NCI-H82 treated with DMSO at 0.1 percent for 48 hours (cell line): ENCODE data around the gene INPP5A.
"Not testable (repeated sequence)": the region's sequence is repeated elsewhere in the genome, so short reads cannot be mapped to it uniquely, and the experiment has no call there.

Experiments used
- DNase-seq: peaks from one replicate; lab custom pipeline; 2025; ENCODE audit not compliant: unreplicated experiment; lab: John Stamatoyannopoulos, UW

The INPP5A gene

GRCh38 chr10:132562177-132562915 lies 24.8 kb downstream of the INPP5A start:
- no peak for DNase-seq

GRCh38 chr10:132562916-132563456 lies 25.4 kb downstream of the INPP5A start:
- no peak for DNase-seq

GRCh38 chr10:132563485-132564248 lies 26.1 kb downstream of the INPP5A start:
- no peak for DNase-seq

GRCh38 chr10:132564249-132564605 lies 26.6 kb downstream of the INPP5A start:
- DNase-seq = no peak

DNA sequence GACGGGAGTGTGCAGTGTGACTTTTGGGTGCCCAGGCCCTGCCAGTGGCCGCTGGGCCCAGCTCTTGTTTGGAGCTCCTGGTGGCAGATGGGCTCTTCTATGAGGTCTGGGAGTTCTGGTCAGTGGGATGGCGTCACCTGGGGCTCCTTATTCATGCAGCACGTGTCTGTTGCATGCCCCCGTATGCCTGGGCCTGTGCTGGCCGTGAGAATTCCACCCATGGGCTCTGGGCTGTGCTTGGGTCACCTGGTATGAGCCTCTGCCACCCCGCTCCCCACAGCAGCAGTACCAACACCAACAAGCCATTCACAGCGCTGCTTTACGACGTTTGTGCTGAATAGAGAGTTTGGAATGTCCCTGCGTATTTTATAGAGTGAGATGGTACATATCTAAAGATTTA lies 27.1 kb downstream of the INPP5A start:
- no peak for DNase-seq

DNA sequence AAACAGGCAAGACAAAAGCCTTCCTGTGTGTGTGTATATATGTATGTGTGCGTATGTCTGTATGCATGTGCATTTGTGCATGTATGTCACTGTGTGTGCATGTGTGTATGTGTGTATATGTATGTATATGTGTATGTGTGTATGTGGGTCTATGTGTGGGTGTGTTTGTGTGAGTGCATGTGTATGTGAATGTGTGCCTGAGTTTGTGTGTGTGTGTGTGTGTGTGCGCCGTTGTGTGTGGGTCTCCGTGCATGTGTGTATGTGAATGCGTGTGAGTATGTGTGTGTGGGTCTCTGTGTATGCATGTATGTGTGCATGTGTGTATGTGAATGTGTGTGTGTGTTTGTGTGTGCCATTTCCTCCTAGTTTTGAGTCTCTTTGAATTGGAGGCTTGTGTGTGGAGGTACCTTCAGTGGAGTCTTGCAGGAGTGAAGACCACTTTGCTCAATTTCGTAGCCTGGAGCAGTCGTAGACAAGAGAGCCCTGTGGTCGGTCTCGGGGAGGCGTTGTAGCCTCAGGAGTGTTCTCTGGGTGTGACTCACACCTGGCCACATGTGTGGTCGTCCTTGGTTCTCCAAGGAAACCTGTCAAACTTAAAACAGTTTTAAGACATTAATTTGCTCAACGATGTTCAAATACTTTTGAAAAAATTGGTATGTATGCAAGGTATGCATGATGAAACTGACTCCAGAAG lies 28.1 kb downstream of the INPP5A start:
- no peak for DNase-seq

- DNase-seq = no peak
These were observed 29.3 kb downstream of the INPP5A start for GRCh38 chr10:132566892-132567291.

DNA sequence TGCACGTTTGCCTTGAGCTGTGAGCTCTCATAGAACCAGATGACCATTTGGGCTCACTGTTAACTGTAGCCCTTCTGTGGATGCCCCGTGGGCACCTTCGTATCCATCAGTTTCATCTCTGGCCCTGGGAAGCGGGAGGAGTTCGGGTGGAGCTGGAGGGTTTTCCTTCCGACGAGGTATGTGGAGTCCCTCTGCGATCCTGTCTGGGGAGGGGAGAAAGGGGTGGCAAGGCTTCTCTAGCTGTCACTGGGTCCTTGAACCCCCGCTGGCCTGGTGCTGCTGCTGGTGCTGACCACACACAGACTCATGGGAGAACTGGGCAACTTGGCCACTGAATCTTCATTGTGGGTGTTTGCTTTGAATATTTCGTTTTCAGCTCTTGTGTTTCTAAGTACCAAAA lies 32.7 kb downstream of the INPP5A start:
- DNase-seq = no peak

DNA sequence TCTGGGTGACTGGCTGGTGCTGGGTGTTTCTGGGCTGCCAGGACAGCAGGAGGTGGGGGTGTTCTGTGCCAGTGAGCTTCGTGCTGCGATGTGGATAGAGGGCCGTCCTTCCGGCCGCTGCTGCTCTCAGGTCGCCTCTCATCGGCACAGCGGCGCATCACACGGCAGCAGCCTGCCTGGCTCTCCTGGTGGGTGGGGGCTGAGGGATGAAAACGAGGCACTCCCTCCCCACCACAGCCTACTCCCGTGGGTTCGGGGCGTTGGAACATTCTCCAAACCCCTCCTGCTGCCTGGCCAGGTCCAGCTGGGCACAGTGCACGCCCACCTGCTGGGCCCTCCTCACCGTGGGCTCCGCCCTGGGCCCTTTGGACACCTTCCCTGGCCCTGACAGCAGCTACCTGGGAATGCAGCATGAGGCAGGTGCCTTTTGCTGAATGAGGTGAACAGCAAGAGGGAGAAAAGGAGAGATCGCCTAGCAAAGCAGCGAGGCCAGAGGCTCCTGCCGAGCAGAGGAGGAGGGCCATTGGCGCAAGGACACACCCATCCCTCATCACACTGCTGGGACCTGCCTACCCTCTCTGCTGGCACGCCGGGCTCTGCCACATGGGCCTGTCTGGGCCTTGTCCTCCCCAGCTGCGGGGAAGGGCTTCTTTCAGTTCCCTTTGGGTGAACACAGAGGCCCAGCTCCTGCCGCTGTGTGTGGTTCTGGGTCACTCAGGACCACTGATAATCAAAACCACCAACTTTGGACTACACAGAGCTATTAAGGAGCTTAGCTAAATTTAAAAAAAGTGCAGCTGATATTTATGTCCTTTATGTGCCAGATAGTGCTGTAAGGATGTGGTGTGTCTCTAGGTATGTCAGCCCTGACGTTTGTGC lies 33.4 kb downstream of the INPP5A start:
- no peak for DNase-seq

GRCh38 chr10:132571650-132572544 lies 34.3 kb downstream of the INPP5A start:
- no peak for DNase-seq

GRCh38 chr10:132572545-132572937 lies 35.0 kb downstream of the INPP5A start:
- no peak for DNase-seq

- not testable (repeated sequence) for DNase-seq
These were observed 35.4 kb downstream of the INPP5A start for GRCh38 chr10:132572946-132573345.

DNA sequence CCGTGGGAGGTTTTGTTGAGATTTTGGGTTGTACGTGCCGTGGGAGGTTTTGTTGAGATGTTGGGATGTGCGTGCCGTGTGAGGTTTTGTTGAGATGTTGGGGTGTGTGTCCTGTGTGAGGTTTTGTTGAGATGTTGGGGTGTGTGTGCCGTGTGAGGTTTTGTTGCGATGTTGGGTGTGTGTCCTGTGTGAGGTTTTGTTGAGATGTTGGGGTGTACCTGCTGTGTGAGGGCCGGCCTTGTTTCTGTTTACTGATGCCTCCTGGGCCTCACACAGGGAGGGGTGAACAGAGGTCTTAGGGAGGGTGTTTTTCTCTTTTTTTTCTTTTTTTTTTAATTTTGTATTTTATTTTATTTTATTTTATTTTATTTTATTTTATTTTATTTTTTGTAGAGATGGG lies 36.7 kb downstream of the INPP5A start:
- no peak for DNase-seq

DNA sequence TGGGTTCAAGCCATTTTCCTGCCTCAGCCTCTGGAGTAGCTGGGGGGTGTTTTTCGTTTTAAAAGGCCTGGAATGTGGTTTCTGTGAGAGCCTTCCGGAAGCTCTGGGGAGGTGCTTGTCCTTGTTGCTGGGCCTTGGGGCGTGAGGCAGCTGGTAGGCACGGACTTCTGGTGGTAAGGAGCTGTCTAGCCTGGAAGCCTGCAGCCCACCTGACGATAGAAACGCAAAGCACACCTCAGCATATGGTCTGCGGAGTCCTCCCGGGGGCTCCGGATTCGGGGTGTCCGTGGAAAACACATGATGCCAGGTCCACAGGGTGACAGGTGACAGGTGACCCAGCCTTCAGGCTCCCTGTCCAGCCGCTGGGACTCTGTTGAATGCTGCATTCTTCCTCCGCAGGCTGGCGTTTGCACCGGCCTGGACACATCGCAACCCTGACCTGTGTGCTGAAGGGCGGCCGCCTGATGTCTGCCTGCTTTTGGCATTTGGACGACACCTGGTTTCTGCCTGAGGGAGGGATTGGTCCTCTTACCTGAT lies 37.3 kb downstream of the INPP5A start:
- no peak for DNase-seq

DNA sequence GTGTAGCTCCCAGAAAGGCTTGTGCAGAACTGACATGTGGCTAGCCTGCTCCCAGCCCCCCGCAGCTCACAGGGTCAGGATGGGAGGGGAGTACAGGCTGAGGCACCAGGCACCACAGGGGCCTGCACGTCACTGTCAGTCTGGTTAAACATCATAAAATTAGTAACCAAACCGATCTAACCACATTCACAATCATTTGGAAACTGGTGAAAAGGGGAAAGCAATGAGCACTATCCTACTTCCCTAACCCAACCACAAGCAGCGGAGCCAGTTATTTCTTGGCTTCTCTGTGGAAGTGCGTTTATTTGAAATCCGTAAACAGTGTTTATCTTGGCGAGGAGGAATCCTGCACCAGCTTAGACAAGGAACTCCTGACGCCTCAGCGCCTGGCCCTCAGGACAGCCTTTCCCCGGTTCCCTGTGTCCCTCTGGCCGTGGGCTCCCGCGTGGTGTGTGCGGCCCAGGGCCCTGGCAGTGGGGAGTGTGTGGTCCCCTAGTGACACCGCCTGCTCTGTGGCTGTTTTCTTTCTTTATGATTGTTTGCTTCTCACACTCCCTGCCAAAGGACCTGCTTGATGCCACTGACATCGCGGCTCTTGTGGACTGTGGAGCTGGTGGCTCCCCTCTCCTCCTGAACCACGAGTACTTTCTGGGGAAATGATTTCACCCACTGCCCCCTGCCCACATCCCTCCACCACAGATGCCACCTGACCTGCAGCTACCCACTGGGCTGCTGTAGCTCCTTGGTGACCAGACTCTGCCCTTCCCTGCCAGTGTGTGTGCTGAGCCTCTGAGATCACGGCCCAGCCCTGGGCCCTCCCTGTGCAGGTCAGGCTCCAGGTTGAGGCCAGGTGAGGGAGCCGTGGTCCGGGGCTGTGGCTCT lies 38.0 kb downstream of the INPP5A start:
- DNase-seq = no peak

DNA sequence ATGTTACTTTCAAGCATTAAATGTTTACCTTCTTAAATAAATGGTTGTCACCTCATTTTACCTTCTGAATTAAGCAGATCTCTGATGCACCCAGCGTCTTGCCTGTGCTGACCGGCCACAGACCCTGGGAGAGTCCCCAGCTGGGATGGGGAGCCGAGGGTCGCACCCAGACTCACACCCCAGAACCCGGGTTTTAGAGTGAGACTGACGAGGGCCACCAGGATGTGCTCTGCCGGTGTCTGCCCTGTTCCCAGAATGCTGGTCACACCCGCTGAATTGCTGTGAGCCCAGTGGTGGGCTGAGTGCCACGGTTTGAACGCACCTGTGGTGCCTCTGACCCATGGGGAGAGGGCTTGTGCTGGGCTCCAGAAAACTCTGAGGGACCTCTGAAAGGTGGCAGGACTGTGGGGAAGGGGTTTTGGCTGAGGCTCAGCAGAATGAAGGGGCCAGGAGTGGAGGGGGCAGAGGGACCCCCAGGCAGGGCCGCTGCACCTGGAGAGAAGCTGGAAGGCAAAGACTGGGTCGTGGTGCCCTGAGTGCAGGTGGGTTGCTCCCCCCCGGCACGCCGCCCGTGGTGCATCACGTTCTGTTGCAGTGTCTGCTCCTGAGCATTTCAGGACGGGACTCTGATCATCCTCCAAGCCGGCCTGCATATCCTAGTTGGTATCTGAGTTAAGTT lies 39.2 kb downstream of the INPP5A start:
- DNase-seq = no peak

DNA sequence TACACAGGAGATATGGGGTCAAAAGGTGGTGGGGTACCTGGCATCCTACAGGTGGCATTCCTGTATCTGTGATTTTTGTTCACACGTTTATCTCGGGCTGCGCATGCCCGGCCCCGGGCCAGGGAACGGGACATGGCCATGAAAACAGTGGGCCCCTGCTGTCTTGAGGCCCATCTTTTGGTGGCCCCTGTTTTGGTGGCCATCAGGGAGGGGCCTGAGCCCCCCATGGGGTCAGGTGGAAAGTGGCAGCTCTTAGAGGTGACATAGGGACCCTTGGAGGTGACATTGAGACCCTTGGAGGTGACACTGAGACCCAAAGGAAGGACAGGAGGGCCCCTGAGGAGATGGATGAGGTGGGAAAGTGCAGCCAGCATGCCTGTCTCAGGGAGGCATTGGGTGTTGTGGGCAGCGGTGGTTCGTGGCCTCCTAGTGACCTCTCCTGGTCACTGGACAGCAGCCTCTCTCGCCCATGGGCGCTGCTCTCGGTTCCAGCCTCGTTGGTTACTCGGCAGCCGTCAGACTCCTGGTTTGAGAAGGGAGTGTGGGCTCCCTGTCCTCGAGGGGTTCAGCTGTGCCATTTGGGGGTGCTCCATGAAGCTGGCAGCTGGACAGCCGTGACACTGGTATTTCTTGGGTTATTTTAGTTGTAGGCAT lies 39.9 kb downstream of the INPP5A start:
- no peak for DNase-seq
